AG08395 (cell line): ENCODE data around the gene MAPK13.
"Not testable (repeated sequence)": the region's sequence is repeated elsewhere in the genome, so short reads cannot be mapped to it uniquely, and the experiment has no call there.

Experiments used
- DNase-seq: peaks from one replicate; pipeline ENCODE4 v3.0.0; 2012; ENCODE audit warnings: mixed read lengths, low spot score

Gene MAPK13

DNA sequence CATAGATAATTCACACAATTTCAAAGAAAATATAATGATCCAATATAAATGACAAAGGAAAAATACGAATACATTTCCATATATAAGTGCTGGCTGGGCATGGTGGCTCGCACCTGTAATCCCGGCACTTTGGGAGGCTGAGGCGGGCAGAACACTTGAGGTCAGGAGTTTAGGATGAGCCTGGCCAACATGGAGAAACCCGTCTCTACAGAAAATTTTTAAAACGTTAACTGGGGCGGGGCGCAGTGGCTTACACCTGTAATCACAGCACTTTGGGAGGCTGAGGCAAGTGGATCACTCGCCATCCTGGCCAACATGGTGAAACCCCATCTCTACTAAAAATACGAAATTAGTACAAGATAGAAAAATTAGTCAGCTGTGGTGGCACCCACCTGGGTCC, 14.9 kb upstream of the MAPK13 start:
- DNase-seq: no peak

- no peak for DNase-seq
Observed at GRCh38 chr6:36116066-36116864, 14.0 kb upstream of the MAPK13 start.

DNA sequence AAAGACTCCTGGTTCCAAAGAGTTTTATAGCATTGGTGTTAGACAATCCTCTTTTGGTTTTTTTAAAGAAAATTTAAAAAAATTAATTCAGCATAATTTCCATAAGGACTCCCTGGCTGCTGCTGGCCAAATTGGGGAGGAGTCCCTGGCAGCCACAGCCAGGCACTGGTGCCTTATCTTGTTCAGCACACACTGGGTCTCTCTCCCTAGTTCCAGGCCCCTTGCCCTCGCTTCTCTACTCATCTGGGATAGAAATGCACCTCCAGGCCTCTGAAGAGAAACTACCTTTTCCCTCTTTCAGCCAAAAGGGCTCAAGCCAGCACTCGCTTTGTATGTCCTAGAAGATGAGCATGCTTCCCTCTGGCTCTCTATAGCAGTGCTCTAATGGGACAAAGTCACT, 13.4 kb upstream of the MAPK13 start:
- no peak for DNase-seq

DNA sequence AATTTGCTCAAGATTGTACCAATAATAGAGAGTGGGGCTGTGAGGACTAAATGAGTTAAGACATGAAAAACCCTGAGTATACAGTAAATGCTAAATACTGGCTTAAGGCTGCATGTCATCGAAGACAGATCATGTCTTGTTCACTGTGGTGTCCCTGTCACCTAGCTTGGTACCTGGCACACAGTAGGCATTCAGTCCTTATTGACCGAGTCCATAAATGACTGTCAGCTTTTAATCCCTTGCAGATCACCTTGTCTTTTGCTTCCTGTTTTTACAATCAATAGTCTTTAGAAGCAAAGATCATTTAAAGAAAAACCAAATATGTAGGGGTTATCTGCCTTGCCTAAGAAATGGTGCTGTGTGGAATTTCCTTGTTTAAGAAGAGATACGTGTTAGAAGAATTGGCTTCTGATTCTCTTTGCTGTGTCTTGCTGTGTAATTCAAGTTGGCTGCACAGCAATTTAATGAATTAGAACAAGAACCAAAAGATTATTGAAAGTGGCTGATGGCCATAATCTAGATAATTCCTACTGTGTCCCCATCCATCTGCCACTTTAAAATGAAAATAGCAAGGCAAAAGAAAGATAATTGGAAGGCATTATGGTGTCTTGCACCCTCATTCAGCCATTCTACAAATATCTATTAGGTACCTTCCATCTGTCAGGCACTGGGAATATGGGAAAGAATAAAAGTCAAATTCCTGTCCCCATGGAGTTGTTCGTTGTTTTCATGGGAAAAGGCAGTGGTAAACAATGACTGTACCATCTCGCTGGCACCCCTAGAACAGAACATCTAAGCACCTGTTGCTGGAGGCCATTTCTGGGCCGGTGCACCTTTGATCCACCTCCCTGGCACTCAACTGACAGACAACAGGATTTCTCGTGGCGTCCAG, 12.4 kb upstream of the MAPK13 start:
- no peak for DNase-seq

GRCh38 chr6:36118550-36119107, 11.7 kb upstream of the MAPK13 start:
- no peak for DNase-seq

GRCh38 chr6:36119209-36119608, 11.1 kb upstream of the MAPK13 start:
- no peak for DNase-seq

- no peak for DNase-seq
Observed at GRCh38 chr6:36120018-36120417, 10.3 kb upstream of the MAPK13 start.

DNA sequence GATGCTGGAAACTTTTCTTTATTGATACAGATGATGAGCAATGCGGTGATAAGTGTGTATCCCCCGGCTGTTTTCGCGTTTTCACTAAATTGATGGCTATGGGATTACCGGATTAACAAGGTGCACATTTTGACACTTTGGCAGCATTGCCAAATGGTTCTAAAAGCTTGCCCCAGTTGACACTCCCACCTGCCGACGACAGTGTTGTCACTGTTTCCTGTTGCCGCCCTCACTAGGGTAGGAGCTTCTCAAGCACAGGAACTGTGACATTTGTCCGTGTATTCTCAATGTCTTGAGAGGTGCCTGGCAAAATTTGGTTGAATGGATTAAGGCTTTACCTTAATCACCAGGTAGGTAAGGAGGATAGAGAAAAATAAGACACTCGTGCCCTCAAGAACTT, 9.8 kb upstream of the MAPK13 start:
- no peak for DNase-seq

GRCh38 chr6:36120979-36121786, 9.1 kb upstream of the MAPK13 start:
- peak; percentile 38 for DNase-seq

DNA sequence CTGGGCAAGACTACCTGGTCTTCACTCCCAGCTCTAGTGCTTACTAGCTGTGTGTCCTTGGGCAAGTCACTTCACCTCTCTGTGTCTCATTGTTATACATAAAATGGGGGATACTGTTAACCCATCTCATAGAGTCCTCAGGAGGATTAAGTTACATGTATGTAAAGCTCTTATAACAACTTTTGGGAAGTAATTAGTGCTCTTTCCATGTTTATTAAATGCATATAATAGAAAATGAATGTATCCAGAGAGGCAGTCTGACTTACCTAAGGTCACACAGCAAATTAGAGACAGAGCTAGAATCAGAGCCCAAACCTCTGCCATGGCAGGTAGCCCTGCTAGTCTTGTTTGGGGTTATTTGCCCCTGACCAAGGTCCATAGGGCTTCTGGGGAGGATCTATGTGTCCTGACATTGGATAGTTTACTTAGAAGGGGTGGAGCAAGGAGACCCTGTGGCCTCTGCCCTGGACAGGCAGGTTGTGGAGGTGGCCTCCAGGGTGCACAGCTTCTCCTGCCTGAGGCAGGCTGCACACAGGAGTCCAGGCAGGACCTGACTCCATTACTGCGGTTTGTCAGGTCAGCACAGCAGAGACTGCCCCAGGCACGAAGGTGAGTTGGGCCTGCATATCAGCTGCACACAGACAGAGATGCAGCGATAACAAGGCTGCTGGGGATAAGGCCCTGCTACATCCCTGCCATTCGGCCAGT, 8.4 kb upstream of the MAPK13 start:
- DNase-seq: no peak

- DNase-seq: no peak
Observed at GRCh38 chr6:36122495-36123269, 7.6 kb upstream of the MAPK13 start.

GRCh38 chr6:36123270-36124139, 6.8 kb upstream of the MAPK13 start:
- DNase-seq: peak; percentile 84

DNA sequence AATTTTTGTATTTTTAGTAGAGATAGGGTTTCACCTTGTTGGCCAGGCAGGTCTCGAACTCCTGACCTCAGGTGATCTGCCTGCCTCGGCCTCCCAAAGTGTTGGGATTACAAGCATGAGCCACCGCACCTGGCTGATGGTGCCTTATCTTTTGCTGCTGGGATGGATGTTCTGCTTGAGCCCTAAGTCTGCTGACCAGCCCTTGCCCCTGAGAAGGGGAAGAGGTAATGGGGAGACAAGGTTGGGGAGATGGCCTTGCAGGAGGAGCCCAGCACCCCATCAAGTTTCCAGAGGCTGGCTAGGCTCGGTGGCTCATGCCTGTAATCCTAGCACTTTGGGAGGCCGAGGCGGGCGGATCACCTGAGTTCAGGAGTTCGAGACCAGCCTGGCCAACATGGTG, 6.0 kb upstream of the MAPK13 start:
- not testable (repeated sequence) for DNase-seq

GRCh38 chr6:36124881-36125280, 5.4 kb upstream of the MAPK13 start:
- no peak for DNase-seq

GRCh38 chr6:36125575-36125974, 4.7 kb upstream of the MAPK13 start:
- no peak for DNase-seq

DNA sequence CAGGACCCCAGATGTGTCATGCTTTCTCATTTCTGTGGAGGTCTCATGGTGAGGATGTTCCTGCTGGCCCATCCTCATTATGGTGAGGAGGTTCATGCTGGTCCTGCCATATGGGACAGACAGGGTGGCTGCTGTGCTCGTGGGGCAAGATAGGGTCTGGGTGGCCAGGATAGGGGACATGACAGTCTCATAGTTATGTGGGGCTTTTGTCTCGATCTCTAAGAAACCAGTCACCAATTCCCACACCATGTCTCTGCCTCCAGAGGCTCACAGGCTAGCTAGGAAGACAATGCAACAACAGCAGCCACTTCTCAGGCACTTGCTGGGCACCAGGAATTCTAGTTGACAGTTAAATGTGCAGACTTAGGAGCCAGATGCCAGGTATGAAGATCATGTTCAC, 4.2 kb upstream of the MAPK13 start:
- no peak for DNase-seq

GRCh38 chr6:36126553-36127458, 3.5 kb upstream of the MAPK13 start:
- no peak for DNase-seq

- DNase-seq: peak; percentile 92
Observed at GRCh38 chr6:36127462-36128016, 2.8 kb upstream of the MAPK13 start.
